Natural killer cell treated with Interleukin-12 subunit alpha and Interleukin-12 subunit beta and Interleukin-15 and Interleukin-18, amount 100 ng/mL, for 72 hours (primary cell): ENCODE results near the gene LTBP1. TPM values are rescaled to one million over a fixed set of nuclear protein-coding genes. Genes with fewer than 3 reads are reported as not detected.

Experiments used
- ATAC-seq, 2 donors: fragments of 150-1000 bp; cut with Tn5 transposase in 1 of 2; sonication (Bioruptor Pico), chemical (Tn5 transposase) in 1 of 2; 2 replicates each; pipeline ENCODE4 v1.10.0; 2021
- DNase-seq: peaks from one replicate; pipeline ENCODE4 v3.0.0; 2022; ENCODE audit warnings: low spot score
- H3K27ac Mint-ChIP-seq, 2 donors: 1 replicate in 1 of 2; 2 replicates in 1 of 2; pipeline ENCODE4 v1.8.0; 2022; ENCODE audit warnings: mixed read lengths in 2 of 2, mild to moderate bottlenecking in 1 of 2, moderate library complexity in 1 of 2
- H3K27me3 Mint-ChIP-seq, 2 donors: 1 replicate in 1 of 2; 2 replicates in 1 of 2; pipeline ENCODE4 v1.8.0; 2022; ENCODE audit warnings: mixed read lengths in 2 of 2
- H3K36me3 Mint-ChIP-seq: one replicate; pipeline ENCODE4 v1.8.0; 2022; ENCODE audit warnings: mixed read lengths
- H3K4me1 Mint-ChIP-seq, 2 donors: 1 replicate in 1 of 2; 2 replicates in 1 of 2; pipeline ENCODE4 v1.8.0; 2022; ENCODE audit warnings: low read depth in 2 of 2, mixed read lengths in 2 of 2, mild to moderate bottlenecking in 1 of 2
- H3K4me3 Mint-ChIP-seq: one replicate; pipeline ENCODE4 v1.8.0; 2022; ENCODE audit warnings: mixed read lengths
- H3K9me3 Mint-ChIP-seq: 2 replicates; pipeline ENCODE4 v1.8.0; 2022; ENCODE audit warnings: mixed read lengths
- total RNA-seq, 2 donors: library from RNA; stranded (reverse); gene quantifications; one replicate each; pipeline ENCODE4 v1.2.3, GENCODE V29; 2022

LTBP1 gene
- total RNA-seq, 2 donors from 2014 or later, result 0.39 to 0.76 TPM

DNA sequence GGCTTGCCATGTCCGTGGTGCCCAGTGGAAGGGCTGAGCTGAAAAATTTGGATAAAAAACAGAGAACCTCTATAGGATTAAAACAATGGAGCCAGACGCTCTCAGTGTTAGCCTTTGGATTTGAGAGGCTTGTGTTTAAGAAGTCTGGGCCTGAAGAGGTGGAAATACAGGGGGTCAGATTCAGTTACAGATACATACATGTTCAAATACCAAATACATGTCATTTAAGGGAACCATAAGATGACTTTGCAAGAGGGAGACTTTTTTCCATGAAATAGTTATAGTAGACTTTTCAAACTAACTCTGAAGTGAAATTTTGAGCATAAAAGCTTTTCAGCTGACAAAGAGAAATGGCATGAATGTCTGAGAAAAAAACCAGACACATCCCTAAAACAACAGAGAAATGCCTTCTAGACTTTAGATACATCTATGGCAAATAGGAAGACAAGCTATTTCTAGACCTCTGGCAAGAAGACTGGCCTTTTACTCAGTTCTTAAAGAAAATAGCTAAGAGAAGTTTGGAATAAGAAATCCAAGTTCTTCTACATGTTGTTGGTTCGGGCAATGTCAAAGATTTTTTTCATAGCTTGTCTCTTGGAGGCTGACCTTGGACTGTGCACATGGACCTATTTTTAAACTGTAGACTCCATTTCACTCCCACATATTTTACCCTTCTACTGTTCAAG is 112.9 kb downstream of the LTBP1 start:
- H3K27ac Mint-ChIP-seq, result no peak overlapping the region
- H3K36me3 Mint-ChIP-seq, result no peaks in the 10 kb centered on the region
- no peak for DNase-seq
- peaks cover 0 to 3% of the 10 kb centered on the region in 2 donors for H3K27me3 Mint-ChIP-seq
- H3K4me3 Mint-ChIP-seq, result no peak overlapping the region
- H3K9me3 Mint-ChIP-seq, result no peaks in the 10 kb centered on the region
- ATAC-seq, result no peak
- H3K4me1 Mint-ChIP-seq, result no peaks in the 10 kb centered on the region

DNA sequence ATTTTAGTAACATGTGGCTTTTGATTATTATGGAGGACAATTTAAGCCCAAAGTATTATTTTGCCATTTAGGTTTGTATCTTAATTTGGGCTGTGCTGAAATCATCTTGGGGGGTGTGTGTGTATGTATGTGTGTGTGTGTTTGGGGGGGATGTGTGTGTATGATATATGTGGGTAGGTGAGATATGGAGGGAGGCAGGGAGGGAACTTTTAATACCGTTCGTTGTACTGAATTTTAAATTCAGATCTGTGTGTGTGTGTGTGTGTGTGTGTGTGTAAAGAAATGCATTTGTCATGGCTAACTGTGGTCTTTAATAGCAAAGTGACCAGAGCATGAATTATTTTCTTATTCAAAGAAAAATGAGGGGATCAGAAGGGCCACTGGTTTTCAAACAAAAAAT is 113.7 kb downstream of the LTBP1 start:
- no peak for DNase-seq
- H3K4me1 Mint-ChIP-seq, result no peaks in the 10 kb centered on the region
- no peak overlapping the region for H3K4me3 Mint-ChIP-seq
- H3K27ac Mint-ChIP-seq, result no peak overlapping the region
- no peak for ATAC-seq
- peaks cover 0 to 3% of the 10 kb centered on the region in 2 donors for H3K27me3 Mint-ChIP-seq
- H3K9me3 Mint-ChIP-seq, result no peaks in the 10 kb centered on the region
- no peaks in the 10 kb centered on the region for H3K36me3 Mint-ChIP-seq

DNA sequence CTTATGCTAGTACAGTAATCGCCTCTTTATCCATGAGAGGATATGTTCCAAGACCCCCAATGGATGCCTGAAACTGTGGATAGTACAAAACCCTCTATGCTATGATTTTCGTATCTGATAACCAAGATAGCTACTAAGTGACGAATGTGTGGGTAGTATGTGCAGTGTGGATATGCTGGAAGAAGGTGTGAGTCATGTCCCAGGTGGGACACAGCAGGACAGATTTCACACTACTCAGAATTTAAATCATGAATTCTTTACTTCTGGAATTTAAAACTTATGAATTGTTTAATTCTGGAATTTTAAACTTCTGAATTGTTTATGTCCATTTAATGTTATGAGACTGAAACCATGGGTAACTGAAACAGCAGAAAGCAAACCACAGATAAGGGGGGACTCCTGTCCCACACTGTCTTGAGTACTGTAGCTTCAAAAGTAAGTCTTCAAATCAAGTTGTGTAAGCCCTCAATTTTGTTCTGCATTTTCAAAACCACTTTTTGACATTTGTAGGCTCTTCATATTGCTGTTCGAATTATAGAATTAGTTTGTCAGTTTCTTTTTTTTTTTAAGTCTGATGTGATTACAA is 116.0 kb downstream of the LTBP1 start:
- no peak overlapping the region for H3K4me3 Mint-ChIP-seq
- H3K27ac Mint-ChIP-seq, result no peak overlapping the region
- H3K27me3 Mint-ChIP-seq, result peaks cover 0 to 3% of the 10 kb centered on the region in 2 donors

DNA sequence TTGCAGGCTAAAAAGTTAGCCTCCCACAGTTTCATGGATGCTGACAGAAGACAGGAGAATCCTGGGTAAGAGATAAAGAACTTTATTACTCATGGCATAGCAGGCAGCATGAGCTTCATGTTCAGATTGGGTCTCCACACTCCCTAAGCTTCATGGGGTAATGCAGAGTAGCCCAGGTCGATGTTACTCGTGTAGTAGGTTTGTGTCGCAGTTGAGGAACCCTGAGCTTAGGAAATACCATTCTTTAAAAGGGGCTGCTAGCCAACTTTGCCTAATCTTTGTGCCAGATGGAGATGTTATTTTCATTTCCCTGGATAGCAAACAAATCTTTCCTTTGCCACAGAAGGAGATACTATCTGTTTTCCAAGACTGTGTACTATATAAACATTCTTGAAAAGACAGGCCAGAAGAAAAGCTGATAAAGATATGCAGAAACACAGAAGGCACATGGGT is 117.6 kb downstream of the LTBP1 start:
- Mint-ChIP-seq H3K4me3 (no peak overlapping the region), H3K9me3 (no peaks in the 10 kb centered on the region), H3K27ac (no peak overlapping the region), H3K4me1 (peaks cover 0 to 2% of the 10 kb centered on the region in 2 donors), H3K27me3 (peaks cover 0 to 6% of the 10 kb centered on the region in 2 donors), H3K36me3 (no peaks in the 10 kb centered on the region)
- ATAC-seq (no peak), DNase-seq (no peak)

More for the DNA sequence above, 116.0 kb downstream of the LTBP1 start:
- DNase-seq, result no peak
- Mint-ChIP-seq H3K36me3 (no peaks in the 10 kb centered on the region), H3K9me3 (no peaks in the 10 kb centered on the region), H3K4me1 (no peaks in the 10 kb centered on the region)
- ATAC-seq, result no peak

DNA sequence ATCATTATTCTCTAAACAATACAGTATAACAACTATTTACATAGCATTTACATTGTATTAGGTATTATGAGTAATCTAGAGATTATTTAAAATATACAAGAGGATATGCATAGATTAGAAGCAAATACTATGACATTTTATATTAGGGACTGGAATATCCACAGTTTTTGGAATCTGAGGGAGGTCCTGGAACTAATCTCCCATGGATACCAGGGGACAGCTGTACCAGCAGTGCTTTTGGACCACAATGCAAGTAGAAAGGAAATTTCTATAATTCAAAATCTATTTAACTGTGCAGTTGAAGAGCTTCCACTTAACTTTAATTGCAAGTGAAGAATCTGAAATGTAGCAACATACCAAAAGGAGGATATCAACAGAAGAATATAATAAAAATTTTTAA is 120.8 kb downstream of the LTBP1 start:
- ATAC-seq (no peak), DNase-seq (no peak)
- H3K27me3 Mint-ChIP-seq, result peaks cover 0 to 6% of the 10 kb centered on the region in 2 donors
- no peaks in the 10 kb centered on the region for H3K36me3 Mint-ChIP-seq
- H3K27ac Mint-ChIP-seq, result no peak overlapping the region
- H3K9me3 Mint-ChIP-seq, result no peaks in the 10 kb centered on the region
- H3K4me1 Mint-ChIP-seq, result peaks cover 0 to 32% of the 10 kb centered on the region in 2 donors
- H3K4me3 Mint-ChIP-seq, result no peak overlapping the region

DNA sequence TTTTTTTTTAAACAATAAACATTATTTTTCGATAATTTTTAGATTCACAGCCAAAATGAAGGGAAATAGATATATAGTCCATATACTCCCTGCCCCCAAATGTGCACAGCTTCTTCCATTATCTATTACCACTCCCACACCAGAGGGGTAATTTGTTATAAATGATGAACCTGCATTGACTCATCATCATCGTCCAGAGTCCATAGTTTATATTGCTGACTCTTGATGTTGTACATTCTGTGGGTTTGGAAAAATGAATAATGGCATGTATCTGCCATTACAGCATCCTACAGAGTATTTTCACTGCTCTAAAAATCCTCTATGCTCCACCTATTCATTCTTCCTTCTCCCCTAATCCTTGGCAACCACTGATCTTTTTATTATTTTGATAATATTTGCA is 121.5 kb downstream of the LTBP1 start:
- Mint-ChIP-seq H3K9me3 (no peaks in the 10 kb centered on the region), H3K4me1 (peaks cover 0 to 32% of the 10 kb centered on the region in 2 donors), H3K27me3 (peaks cover 0 to 6% of the 10 kb centered on the region in 2 donors), H3K36me3 (no peaks in the 10 kb centered on the region), H3K4me3 (no peak overlapping the region), H3K27ac (no peak overlapping the region)
- DNase-seq, result no peak
- ATAC-seq, result no peak

DNA sequence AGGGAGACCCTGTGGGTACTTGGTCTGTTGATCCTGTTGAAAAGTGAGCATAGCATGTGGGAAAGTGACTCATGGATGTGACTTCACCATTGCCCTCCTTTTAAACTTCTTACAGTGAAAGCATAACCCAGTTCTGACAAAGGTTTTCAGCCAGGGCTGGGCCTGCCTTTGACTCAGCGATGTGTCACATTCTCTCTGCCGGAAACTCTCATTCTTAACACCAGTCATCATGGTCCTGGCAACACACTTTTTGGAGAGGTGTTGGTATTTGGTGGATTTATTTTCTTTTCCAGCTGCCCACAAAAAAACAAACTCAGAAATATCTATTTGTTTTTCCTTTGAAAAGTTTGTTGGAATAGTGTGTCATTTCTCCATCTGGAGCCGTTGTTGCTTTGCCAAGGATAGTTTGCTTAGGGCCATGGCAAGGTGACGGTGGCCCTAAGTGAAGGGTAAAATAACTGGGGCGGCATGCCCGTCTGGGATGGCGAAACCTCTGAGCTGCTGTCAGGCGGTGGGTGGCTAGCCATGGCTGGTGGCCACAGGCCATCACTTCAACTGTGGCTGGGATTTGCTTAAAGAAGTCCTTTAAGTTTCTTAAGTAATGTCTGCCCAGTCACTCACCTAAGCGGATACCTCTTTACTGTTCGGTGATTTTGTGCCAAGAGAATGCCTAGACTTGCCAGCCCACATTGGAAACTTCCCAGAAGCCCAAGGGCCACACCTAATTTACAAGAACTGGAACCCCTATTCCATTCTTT is 123.3 kb downstream of the LTBP1 start:
- peaks cover 0 to 32% of the 10 kb centered on the region in 2 donors for H3K4me1 Mint-ChIP-seq
- ATAC-seq, result peak; percentile 74 to 97
- H3K27me3 Mint-ChIP-seq, result peaks cover 0 to 6% of the 10 kb centered on the region in 2 donors
- no peaks in the 10 kb centered on the region for H3K9me3 Mint-ChIP-seq
- peak overlapping the region in 1 of 2 donors; percentile 86 for H3K27ac Mint-ChIP-seq
- no peaks in the 10 kb centered on the region for H3K36me3 Mint-ChIP-seq
- H3K4me3 Mint-ChIP-seq, result peak overlapping the region; percentile 65
- no peak for DNase-seq

DNA sequence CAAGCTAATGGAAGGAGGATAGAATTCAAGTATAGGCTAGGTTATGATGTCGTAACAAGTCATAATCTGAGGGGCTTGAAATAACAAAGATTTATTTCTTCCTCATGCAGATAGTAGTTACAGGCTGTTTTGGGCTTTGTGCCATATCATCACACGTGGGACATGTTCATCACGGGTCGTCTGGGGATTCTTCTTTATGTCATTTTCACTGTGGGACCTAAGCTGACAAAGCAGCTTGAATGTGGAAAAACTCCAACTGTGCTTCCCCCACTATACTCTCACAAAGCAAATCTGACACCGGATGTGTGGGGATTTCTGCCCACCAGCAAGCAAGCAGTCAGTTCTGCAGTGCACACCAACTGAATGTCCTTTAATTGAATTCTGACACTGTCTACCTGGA is 124.8 kb downstream of the LTBP1 start:
- Mint-ChIP-seq H3K27me3 (peaks cover 0 to 6% of the 10 kb centered on the region in 2 donors), H3K4me3 (peak overlapping the region; percentile 0), H3K4me1 (peaks cover 0 to 40% of the 10 kb centered on the region in 2 donors), H3K9me3 (no peaks in the 10 kb centered on the region), H3K36me3 (no peaks in the 10 kb centered on the region), H3K27ac (no peak overlapping the region)
- DNase-seq (no peak), ATAC-seq (no peak)

DNA sequence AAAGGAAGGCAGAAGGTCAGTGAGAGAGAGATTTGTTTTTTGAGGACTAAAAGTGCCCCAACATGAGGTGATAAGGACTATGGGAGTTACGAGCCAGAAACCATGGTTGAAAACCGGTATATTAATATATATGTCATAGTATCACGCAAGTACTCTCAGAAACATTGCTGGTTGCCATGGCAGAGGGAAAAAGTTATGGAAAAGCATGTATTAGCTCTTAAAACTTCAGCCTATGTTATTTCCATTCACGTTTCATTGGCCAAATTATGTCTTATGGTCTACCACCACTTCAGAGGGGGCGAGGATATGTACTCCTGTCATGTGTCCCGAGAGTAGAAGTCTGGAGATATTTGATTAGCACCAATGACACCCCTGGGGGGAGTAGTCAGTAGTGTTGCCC is 125.9 kb downstream of the LTBP1 start:
- no peaks in the 10 kb centered on the region for H3K9me3 Mint-ChIP-seq
- no peaks in the 10 kb centered on the region for H3K36me3 Mint-ChIP-seq

DNA sequence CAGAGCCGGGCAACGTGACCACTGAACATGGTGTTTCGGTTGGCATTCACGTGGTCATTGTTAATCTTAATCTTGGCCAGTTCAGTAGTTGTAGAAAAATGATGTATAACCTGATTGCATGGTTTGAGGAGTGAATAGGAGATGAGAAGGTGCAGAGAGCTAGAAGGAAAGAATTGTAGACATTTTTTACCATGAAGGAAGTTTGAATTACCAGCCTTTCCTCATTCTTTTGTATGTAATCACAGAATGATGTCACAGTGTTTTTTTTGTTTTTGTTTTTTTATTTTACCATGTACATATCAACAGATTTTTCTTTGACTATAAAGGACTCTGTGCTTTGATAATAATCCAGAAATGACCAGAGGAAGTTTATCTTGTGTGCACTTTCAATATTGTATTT is 126.3 kb downstream of the LTBP1 start:
- Mint-ChIP-seq H3K9me3 (no peaks in the 10 kb centered on the region), H3K4me3 (no peak overlapping the region), H3K36me3 (no peaks in the 10 kb centered on the region), H3K4me1 (peaks cover 3 to 55% of the 10 kb centered on the region in 2 donors), H3K27ac (no peak overlapping the region), H3K27me3 (peaks cover 0 to 6% of the 10 kb centered on the region in 2 donors)
- ATAC-seq (no peak), DNase-seq (no peak)

More for the DNA sequence above, 125.9 kb downstream of the LTBP1 start:
- DNase-seq (no peak), ATAC-seq (no peak)
- Mint-ChIP-seq H3K27ac (no peak overlapping the region), H3K27me3 (peaks cover 0 to 6% of the 10 kb centered on the region in 2 donors), H3K4me1 (peaks cover under 1 to 51% of the 10 kb centered on the region in 2 donors), H3K4me3 (no peak overlapping the region)

DNA sequence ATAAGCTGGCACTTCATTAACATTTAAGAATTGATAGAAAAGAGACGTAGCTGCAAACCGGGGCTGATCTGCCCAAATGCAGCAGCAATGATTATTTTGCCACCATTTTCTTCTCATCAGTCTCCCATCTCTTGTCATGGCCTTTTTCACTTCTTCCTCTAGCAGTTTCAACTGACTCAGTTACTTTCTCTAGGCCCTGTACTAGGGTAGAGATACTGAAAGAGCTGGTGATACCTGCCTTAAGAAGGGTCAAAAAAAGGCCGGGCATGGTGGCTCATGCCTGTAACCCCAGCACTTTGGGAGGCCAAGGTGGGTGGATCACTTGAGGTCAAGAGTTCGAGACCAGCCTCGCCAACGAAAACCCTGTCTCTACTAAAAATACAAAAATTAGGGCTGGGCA is 127.4 kb downstream of the LTBP1 start:
- H3K27me3 Mint-ChIP-seq, result peaks cover 0 to 5% of the 10 kb centered on the region in 2 donors

DNA sequence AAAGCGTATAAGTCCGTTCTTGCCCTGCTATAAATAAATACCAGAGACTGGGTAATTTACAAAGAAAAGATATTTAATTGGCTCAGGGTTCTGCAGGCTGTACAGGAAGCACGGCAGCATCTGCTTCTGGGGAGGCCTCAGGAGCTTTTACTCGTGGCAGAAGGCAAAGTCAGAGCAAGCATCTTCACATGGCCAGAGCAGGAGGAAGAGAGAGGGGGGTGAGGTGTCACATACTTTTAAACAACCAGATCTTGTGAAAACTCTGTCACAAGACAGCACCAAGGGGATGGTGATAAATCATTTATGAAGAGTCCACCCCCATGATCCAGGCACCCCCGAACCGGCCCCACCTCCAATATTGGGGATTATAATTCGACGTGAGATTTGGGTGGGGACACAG is 130.6 kb downstream of the LTBP1 start:
- DNase-seq (no peak), ATAC-seq (peak in 1 of 2 donors; percentile 70)
- Mint-ChIP-seq H3K27me3 (peaks cover 0 to 6% of the 10 kb centered on the region in 2 donors), H3K4me3 (peak overlapping the region; percentile 59), H3K36me3 (no peaks in the 10 kb centered on the region), H3K9me3 (no peaks in the 10 kb centered on the region), H3K4me1 (peaks cover 3 to 38% of the 10 kb centered on the region in 2 donors), H3K27ac (peak overlapping the region in 1 of 2 donors; percentile 80)

More for the DNA sequence above, 127.4 kb downstream of the LTBP1 start:
- no peaks in the 10 kb centered on the region for H3K36me3 Mint-ChIP-seq
- H3K4me3 Mint-ChIP-seq, result no peak overlapping the region
- peaks cover 3 to 62% of the 10 kb centered on the region in 2 donors for H3K4me1 Mint-ChIP-seq
- ATAC-seq (no peak), DNase-seq (no peak)
- no peak overlapping the region for H3K27ac Mint-ChIP-seq
- no peaks in the 10 kb centered on the region for H3K9me3 Mint-ChIP-seq

DNA sequence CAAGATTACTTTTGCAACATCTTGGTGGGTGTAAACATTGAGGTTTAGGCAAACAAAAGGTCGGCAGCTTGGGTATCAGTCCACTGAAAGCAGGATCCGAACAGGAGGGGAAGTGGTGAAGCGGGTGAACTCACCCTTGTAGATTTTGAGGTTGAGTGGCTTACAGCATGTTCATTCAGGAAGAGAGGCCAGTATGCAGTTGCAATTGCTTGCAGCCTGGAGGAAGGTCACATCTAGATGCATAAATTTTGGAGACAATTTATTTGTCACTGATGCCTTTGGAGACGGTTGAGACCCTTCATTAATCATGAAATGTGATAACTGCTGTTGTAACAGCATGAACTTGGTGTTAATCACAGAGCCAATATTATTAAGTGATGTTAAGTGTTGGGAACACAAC is 131.1 kb downstream of the LTBP1 start:
- H3K9me3 Mint-ChIP-seq, result no peaks in the 10 kb centered on the region
- ATAC-seq, result peak in 1 of 2 donors; percentile 98
- no peak for DNase-seq
- peak overlapping the region; percentile 59 for H3K4me3 Mint-ChIP-seq
- H3K4me1 Mint-ChIP-seq, result peaks cover 3 to 40% of the 10 kb centered on the region in 2 donors
- H3K27ac Mint-ChIP-seq, result peak overlapping the region in 1 of 2 donors; percentile 80
- peaks cover 2 to 6% of the 10 kb centered on the region in 2 donors for H3K27me3 Mint-ChIP-seq
- no peaks in the 10 kb centered on the region for H3K36me3 Mint-ChIP-seq

DNA sequence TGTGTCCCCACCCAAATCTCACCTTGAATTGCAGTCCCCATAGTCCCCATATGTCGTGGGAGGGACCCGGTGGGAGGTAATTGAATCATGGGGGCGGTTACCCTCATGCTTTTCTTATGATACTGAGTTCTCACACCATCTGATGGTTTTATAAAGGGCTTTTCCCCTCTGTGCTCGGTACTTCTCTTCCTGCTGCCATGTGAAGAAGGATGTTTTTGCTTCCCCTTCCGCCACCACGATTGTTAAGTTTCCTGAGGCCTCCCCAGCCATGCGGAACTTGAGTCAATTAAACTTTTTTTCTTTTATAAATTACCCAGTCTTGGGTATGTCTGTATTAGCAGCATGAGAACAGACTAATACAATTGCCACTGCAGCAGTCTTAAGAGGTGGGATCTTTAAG is 134.9 kb downstream of the LTBP1 start:
- ATAC-seq, result no peak
- H3K36me3 Mint-ChIP-seq, result no peaks in the 10 kb centered on the region
- peaks cover 3 to 63% of the 10 kb centered on the region in 2 donors for H3K4me1 Mint-ChIP-seq
- no peak for DNase-seq
- H3K27me3 Mint-ChIP-seq, result peaks cover 7 to 8% of the 10 kb centered on the region in 2 donors
- no peak overlapping the region for H3K27ac Mint-ChIP-seq
- H3K4me3 Mint-ChIP-seq, result no peak overlapping the region
- no peaks in the 10 kb centered on the region for H3K9me3 Mint-ChIP-seq
